RWPE2 (cell line): ENCODE data around the gene TCERG1L.

Source experiments
- ATAC-seq: fragments of 200-7000 bp; cut with Tn5 transposase; 3 replicates; pipeline ENCODE4 v1.9.1; 2021; ENCODE audit warnings: low read depth
- DNase-seq: peaks from one replicate; pipeline ENCODE4 v3.0.0-alpha.2; 2020; ENCODE audit warnings: low spot score
- H3K27ac ChIP-seq: fragments of 450-650 bp; 2 replicates; pipeline ENCODE4 v1.5.1; 2017; ENCODE audit warnings: mild to moderate bottlenecking; ENCODE audit not compliant: poor library complexity, severe bottlenecking
- H3K27me3 ChIP-seq: fragments of 250-450 bp; sonication (Bioruptor Pico); 2 replicates; pipeline ENCODE4 v1.5.1; 2021; ENCODE audit warnings: mild to moderate bottlenecking, moderate library complexity; ENCODE audit not compliant: insufficient read depth, poor library complexity, severe bottlenecking
- H3K36me3 ChIP-seq: fragments of 250-450 bp; sonication (Bioruptor Pico); 2 replicates; pipeline ENCODE4 v1.5.1; 2020; ENCODE audit warnings: low read depth, mild to moderate bottlenecking, moderate library complexity
- H3K4me1 ChIP-seq: fragments of 250-450 bp; sonication (Bioruptor Pico); 2 replicates; pipeline ENCODE4 v1.5.1; 2021; ENCODE audit warnings: mild to moderate bottlenecking, moderate library complexity; ENCODE audit not compliant: insufficient read depth, poor library complexity, severe bottlenecking
- H3K4me3 ChIP-seq: fragments of 250-450 bp; sonication (Bioruptor Pico); 2 replicates; pipeline ENCODE4 v1.5.1; 2021; ENCODE audit warnings: mild to moderate bottlenecking, moderate library complexity; ENCODE audit not compliant: severe bottlenecking
- H3K9me3 ChIP-seq: fragments of 250-450 bp; sonication (Bioruptor Pico); 2 replicates; pipeline ENCODE4 v1.5.1; 2021; ENCODE audit warnings: mild to moderate bottlenecking, moderate library complexity; ENCODE audit not compliant: severe bottlenecking
- CTCF ChIP-seq: fragments of 450-650 bp; IDR thresholded peaks from one replicate; pipeline ENCODE4 v1.5.1; 2017; ENCODE audit warnings: mild to moderate bottlenecking, moderate library complexity; ENCODE audit not compliant: poor library complexity, severe bottlenecking

Gene TCERG1L

GRCh38 chr10:131274133-131274880 is 37.2 kb downstream of the TCERG1L start:
- no peak for TF ChIP-seq CTCF
- no peak for ATAC-seq

GRCh38 chr10:131273476-131273875 is 38.0 kb downstream of the TCERG1L start:
- H3K4me3 ChIP-seq: no peak overlapping the region
- no peak for ATAC-seq
- H3K27me3 ChIP-seq: no peaks in the 10 kb centered on the region
- no peak for DNase-seq
- H3K4me1 ChIP-seq: no peaks in the 10 kb centered on the region
- H3K27ac ChIP-seq: no peak overlapping the region
- TF ChIP-seq CTCF: no peak
- H3K9me3 ChIP-seq: peaks cover 3% of the 10 kb centered on the region
- no peaks in the 10 kb centered on the region for H3K36me3 ChIP-seq

More at GRCh38 chr10:131274133-131274880, 37.2 kb downstream of the TCERG1L start:
- no peak for DNase-seq
- H3K27me3 ChIP-seq: no peaks in the 10 kb centered on the region
- H3K36me3 ChIP-seq: no peaks in the 10 kb centered on the region
- no peak overlapping the region for H3K4me3 ChIP-seq
- H3K27ac ChIP-seq: no peak overlapping the region
- H3K9me3 ChIP-seq: peaks cover 3% of the 10 kb centered on the region
- H3K4me1 ChIP-seq: no peaks in the 10 kb centered on the region

DNA sequence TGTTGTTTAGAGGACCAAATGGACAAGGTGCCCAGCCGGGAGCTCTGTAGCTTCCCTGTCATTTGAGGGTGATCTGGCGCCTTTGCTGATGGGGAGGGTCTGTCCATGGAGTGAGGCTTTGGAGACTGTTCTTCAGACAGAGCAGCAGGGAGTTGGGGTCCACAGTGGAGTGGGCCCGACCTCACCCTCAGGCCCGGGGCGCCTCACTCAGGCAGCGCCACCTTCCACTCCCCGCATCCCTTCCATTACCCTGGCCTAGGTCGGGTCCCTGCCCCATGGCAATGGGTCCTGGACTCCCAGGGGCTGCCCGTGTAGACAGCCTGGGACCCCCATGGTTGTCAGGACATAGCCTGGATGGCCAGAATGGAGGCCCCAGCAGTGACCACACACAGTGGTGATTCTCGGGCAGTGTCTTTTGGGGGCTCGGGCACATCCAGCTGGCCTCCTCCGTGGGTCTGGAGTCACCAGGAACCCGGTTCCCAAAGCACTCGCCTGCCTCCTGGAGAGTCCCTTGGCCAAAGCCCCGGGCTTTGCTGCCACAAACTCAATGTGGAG is 38.5 kb downstream of the TCERG1L start:
- peaks cover 3% of the 10 kb centered on the region for H3K9me3 ChIP-seq
- H3K27ac ChIP-seq: no peak overlapping the region
- no peak overlapping the region for H3K4me3 ChIP-seq
- peak; percentile 41 for DNase-seq
- H3K36me3 ChIP-seq: no peaks in the 10 kb centered on the region
- no peak for ATAC-seq
- H3K4me1 ChIP-seq: no peaks in the 10 kb centered on the region
- no peaks in the 10 kb centered on the region for H3K27me3 ChIP-seq
- TF ChIP-seq CTCF: no peak

GRCh38 chr10:131271966-131272365 is 39.6 kb downstream of the TCERG1L start:
- no peak overlapping the region for H3K4me3 ChIP-seq
- H3K9me3 ChIP-seq: peaks cover 3% of the 10 kb centered on the region
- ATAC-seq (no peak), DNase-seq (no peak)
- no peaks in the 10 kb centered on the region for H3K36me3 ChIP-seq
- H3K27ac ChIP-seq: no peak overlapping the region
- no peaks in the 10 kb centered on the region for H3K27me3 ChIP-seq
- no peak for TF ChIP-seq CTCF
- H3K4me1 ChIP-seq: no peaks in the 10 kb centered on the region
